GM21737 (cell line): Measurements from ENCODE around the gene SGMS1.
"Not testable (repeated sequence)": the region's sequence is repeated elsewhere in the genome, so short reads cannot be mapped to it uniquely, and the experiment has no call there.

Source experiments
- ATAC-seq: cut with Tn5 transposase; IDR thresholded peaks from one replicate; pipeline ENCODE4 v1.9.1; 2021; ENCODE audit warnings: mild to moderate bottlenecking, moderate library complexity; ENCODE audit not compliant: unreplicated experiment

Gene SGMS1

DNA sequence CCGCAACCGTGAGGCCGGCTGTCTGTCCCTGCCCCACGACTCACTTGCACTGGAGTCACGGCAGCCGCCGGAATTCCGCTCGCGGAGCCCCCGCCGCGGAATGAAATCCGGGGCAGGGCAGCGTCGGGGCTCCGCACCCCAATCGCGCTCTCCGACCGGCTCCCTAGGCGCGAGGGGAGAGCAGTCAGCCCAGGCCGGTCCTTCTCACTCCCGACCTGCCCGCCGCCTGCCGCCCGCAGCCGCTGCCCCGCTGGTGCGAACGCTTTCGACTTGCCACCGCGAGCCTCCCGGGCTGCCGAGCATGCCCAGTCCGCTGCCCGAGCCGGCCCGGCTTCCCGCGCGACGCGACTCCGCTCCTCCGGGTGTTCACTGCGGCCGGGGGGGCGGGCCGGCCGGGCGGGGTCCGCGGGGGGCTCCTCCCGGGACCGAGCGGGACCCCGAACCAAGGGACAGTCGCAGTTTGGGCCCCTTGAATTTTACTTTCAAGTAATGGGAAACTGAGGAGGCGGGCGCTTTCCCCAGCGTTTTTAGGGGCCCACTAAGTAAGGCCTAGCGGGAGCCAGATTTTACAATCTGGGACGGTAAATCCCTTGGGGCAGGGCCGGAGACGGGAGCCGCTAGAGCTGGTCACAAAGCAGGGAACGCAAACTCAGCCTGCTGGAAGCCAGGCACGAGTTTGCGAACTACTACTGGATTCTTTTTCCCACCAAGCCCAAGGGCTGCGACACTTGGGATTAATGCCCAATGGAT is at the start of gene SGMS1:
Gene SGMS1, minus strand, starts transcription at position 294 of the 750 bp plus-strand sequence. CDS start 279,842 bp downstream, outside the sequence.
- ATAC-seq = peak; percentile 34

GRCh38 chr10:50672152-50672551 is 48.4 kb upstream of the SGMS1 start:
- ATAC-seq = not testable (repeated sequence)

- not testable (repeated sequence) for ATAC-seq
Observed at GRCh38 chr10:50671645-50672044, 47.9 kb upstream of the SGMS1 start.

GRCh38 chr10:50669957-50670356 is 46.2 kb upstream of the SGMS1 start:
- ATAC-seq = not testable (repeated sequence)

GRCh38 chr10:50667353-50667752 is 43.6 kb upstream of the SGMS1 start:
- ATAC-seq = not testable (repeated sequence)

DNA sequence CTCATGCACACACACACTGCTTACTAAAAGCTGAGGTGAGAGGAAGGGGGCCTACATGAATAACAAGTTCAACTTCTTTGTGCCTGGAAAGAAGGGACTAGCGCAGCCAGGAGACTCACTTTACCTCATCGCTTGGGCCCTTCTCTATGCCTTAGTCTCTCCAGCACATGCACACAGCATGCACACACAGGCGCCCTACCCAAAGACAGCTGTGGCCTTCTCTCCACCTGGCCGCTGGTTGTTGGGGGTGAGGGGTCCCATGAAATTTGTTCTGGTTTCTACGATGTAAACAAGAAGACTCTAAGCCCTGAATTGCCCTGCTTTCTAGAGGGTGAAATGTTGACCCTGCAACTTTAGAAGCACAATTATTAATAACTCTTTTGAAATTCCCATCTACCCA is 38.7 kb upstream of the SGMS1 start:
- not testable (repeated sequence) for ATAC-seq

DNA sequence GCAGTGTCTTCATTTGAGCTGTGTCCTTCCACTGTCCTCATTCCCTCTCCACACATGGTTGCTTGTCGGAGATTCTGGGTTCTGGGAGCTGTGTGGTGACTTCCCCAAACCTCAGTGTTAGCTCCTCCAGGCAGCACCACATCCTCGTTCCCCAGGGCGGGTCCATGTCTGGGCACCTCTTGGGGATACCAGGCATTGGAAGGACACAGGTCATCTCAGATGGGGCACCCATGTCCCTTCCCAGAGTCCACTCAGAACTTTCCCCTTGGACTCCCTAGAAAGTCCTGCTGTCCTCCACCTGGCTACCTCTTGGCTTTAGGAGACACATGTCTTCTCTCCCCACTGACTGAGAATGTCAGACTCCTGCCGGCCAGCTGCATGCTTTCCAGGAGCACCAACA is 37.8 kb upstream of the SGMS1 start:
- ATAC-seq = not testable (repeated sequence)

GRCh38 chr10:50659865-50660730 is 36.3 kb upstream of the SGMS1 start:
- ATAC-seq = peak; percentile 93

DNA sequence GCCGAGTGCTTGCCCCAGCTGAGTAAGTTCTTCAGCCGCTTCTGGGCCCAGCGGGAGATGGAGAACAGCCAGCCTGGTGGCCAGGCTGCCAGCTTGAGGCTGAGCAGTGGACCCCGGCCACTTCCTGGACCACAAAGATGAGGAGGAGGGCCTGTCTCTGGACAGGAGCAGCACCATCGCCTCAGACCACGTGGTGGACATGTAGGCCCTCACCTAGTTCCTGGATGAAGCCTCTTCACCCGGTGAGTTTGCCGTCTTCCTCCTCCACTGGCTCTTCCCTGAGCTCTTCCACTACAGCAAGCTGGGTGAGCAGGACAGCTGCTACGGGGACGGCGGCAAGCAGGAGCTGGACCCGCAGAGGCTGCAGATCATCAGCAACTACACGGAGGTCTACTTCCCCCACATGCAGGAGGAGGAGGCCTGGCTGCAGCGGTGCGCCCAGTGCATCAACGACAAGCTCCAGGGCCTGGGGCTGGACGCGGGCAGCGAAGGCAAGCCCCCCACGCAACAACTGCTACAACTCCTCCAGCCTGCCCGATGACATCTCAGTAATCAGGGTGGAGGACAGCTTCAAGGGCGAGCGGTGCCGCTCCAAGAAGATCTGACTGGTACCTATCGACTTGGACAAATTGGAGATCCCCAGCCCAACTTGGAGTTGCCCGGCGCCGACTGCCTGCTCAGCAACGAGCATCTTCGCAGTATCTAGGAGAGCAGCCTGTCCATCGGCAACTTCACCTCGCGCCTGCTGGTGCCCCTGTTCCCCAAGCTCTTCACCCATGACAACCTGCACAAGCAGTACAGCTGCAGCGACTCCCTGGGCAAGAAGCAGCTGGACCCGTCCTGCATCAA is 35.5 kb upstream of the SGMS1 start:
- ATAC-seq = peak; percentile 4

DNA sequence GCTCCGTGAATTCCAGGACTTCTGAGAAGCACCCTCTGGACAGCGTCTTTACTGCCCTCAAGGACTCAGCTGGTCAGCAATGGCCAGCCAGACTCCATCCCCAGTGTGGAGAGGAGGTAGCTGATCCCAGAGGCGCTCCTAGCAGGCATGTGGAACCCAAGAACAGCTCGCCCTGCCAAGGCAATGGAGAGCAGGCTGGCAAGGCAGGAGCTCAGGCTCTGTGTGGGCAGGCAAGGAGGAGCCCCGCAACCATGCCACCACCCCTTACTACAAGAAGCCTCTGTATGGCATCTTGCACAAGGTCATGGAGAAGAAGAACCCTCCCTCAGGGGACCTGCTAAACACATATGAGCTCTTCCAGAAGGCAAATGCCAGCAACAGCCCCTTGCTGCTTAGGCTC is 34.4 kb upstream of the SGMS1 start:
- ATAC-seq = no peak

DNA sequence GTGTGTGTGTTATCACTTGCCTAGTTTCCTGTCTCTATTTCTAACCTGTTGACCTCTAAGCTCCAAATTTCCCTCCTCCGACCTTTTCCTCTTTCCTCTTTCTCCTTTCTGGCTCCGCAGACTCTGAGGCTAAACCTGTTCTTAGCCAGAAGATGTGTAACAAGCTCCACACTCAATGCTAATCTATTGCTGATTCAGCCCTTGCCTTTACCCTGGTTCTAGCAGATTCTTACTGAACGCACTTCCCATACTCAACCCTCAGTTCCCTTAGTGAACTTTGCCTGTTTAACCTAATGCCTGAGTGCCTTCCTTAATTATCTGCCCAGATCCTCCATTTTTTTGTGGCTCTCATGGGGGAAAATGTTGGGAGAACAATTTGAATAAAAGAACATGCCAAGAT is 30.0 kb upstream of the SGMS1 start:
- no peak for ATAC-seq

- peak; percentile 36 for ATAC-seq
Observed at GRCh38 chr10:50653142-50653541, 29.4 kb upstream of the SGMS1 start.

DNA sequence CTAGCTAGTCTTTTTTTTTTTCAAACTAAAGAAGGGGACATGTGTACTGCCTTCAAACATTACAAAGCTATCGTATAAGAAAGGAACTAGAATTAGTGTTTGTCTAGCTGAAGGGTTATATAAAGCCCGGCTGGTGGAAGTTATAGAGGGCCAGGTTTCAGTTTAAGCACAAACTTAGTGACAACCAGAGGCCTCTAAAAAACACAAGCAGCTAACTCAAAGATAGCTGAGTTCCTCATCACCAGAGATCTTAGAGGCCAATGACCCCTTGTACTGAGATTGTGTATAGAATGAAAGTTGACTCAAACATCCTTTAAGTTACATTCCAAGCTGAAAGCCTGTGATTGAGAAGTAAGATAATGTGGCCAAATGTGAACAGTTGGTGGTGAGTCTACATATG is 28.1 kb upstream of the SGMS1 start:
- no peak for ATAC-seq

- ATAC-seq = no peak
Observed at GRCh38 chr10:50650481-50650880, 26.7 kb upstream of the SGMS1 start.

DNA sequence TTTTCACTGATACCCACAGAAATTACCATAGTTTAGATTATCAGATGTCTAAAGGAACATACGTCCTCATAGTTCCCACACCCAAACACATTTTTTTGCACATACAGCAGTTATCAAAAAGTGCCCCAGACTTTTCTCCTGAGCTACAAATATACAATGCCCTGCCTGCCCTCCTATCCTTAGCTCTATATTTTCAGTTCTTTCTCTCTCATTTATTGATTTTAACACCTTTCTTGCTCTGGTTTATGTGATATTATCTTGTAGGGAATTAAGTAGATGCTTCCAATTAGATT is 25.1 kb upstream of the SGMS1 start:
- no peak for ATAC-seq

DNA sequence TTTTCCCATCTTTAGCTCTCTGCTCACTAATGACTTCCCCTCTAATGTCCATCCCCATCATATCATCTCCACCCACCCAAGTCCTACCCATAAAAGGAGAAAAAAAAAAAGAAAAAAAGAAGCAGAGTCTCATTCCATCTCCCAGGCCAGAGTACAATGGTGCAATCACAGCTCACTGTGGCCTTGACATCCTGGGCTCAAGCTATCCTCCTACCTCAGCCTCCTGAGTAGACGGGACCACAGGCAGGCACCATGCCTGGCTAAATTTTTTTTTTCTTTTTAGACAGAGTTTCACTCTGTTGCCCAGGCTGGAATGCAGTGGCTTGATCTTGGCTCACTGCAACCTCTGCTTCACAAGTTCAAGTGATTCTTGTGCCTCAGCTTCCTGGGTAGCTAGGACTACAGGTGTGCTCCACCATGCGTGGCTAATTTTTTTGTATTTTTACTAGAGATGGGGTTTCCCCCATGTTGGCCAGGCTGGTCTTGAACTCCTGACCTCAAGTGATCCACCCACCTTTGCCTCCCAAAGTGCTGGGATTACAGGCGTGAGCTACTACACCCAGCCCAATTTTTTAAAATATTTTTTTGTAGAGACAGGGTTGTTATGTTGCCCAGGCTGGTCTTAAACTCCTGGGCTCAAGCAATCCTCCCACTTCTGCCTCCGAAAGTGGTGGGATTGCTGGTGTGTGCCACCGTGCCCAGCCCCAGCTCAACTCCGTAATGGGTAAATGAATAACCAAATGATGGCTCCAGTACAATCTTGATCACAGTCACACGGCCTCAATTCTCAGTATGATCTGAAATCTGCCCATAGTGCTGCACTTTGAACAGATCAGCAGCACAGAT is 24.6 kb upstream of the SGMS1 start:
- ATAC-seq = peak; percentile 84

GRCh38 chr10:50647350-50647749 is 23.6 kb upstream of the SGMS1 start:
- not testable (repeated sequence) for ATAC-seq

DNA sequence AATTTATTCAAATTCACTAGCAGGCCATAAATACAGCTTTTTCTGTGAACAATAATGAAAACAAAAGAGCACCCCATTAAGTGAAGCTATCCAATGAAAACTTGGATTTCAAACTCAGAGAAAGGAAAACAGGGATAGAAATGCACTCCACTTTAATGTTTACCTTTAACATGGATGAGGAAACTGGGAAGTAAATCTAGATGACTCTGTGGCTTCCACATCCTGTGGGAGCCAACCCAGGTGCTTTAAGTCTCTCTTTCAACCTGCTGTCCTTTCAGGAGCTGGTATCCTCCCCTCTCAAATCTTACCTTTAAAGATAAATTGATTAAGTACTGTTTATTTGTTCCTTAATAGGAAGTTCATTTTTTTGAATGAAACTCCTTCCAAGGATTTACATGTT is 21.5 kb upstream of the SGMS1 start:
- ATAC-seq = no peak

DNA sequence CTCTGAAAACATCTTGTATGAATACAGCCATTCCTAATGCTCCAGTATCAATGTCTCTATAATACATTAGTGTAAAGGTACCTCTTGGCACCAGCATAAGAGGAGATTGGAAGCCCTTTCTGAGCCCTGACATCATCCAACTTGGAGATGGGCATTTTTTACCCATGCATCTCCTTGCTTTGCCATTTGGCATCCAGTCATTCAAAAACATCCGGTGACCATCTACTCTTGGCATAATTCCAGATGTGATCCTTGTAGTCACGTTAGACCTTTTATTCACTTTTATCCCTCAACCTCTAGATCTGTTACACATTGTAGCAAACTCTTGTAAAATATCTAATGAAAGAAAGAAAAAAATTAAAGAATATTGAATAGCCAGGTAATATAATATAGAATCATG is 17.9 kb upstream of the SGMS1 start:
- ATAC-seq = no peak

GRCh38 chr10:50640238-50640637 is 16.5 kb upstream of the SGMS1 start:
- no peak for ATAC-seq
